Keratinocyte (primary cell): ENCODE data around the gene CAPN15. TPM values are rescaled to one million over a fixed set of nuclear protein-coding genes. Genes with fewer than 3 reads are reported as not detected.
"Not testable (repeated sequence)": the region's sequence is repeated elsewhere in the genome, so short reads cannot be mapped to it uniquely, and the experiment has no call there.

Experiments
- DNase-seq: peaks from one replicate; pipeline ENCODE4 v3.0.0-alpha.2; 2011; ENCODE audit warnings: low read depth, missing footprints, low spot score
- FAIRE-seq: peaks from 2 replicates; lab custom pipeline; 2011; peaks lifted over from hg19 to GRCh38; lab: Jason Lieb, UNC
- H2AFZ ChIP-seq: 2 replicates; pipeline ENCODE4 v1.6.0; 2012; ENCODE audit warnings: low read length, control low read depth, inconsistent platforms; ENCODE audit not compliant: control insufficient read depth
- H3K27ac ChIP-seq: 2 replicates; pipeline ENCODE4 v1.5.1; 2011; ENCODE audit warnings: low read length; ENCODE audit not compliant: control insufficient read depth, insufficient read depth
- H3K27me3 ChIP-seq: 3 replicates; pipeline ENCODE4 v1.6.0; 2011; ENCODE audit warnings: low read length; ENCODE audit not compliant: control insufficient read depth, insufficient read depth; ENCODE audit errors: extremely low read depth
- H3K36me3 ChIP-seq, 2 experiments: 2 replicates in 1 of 2; 3 replicates in 1 of 2; pipeline ENCODE4 v1.5.1; 2011; ENCODE audit warnings: low read length in 2 of 2, mild to moderate bottlenecking in 1 of 2; ENCODE audit not compliant: control insufficient read depth in 2 of 2, insufficient read depth in 2 of 2; ENCODE audit errors: extremely low read depth in 1 of 2
- H3K4me1 ChIP-seq: 3 replicates; pipeline ENCODE4 v1.5.1; 2011; ENCODE audit warnings: low read length; ENCODE audit not compliant: control insufficient read depth, insufficient read depth; ENCODE audit errors: extremely low read depth
- H3K4me2 ChIP-seq: 3 replicates; pipeline ENCODE4 v1.6.0; 2011; ENCODE audit warnings: low read depth, low read length; ENCODE audit not compliant: control insufficient read depth, insufficient read depth; ENCODE audit errors: extremely low read depth
- H3K4me3 ChIP-seq, 3 experiments: fragments of 200-600 bp in 1 of 3; sonication (generic) in 1 of 3; 2 replicates in 2 of 3; 3 replicates in 1 of 3; pipeline ENCODE4 v1.5.1; 2011 to 2016; ENCODE audit warnings: low read length in 3 of 3, mild to moderate bottlenecking in 3 of 3, control low read depth in 2 of 3, inconsistent platforms in 1 of 3, low read depth in 1 of 3, mixed read lengths in 1 of 3, mixed run types in 1 of 3, moderate library complexity in 1 of 3; ENCODE audit not compliant: control insufficient read depth in 2 of 3, insufficient read depth in 2 of 3; ENCODE audit errors: extremely low read depth in 1 of 3
- H3K79me2 ChIP-seq: 2 replicates; pipeline ENCODE4 v1.6.0; 2012; ENCODE audit warnings: low read length; ENCODE audit not compliant: control insufficient read depth, insufficient read depth
- H3K9ac ChIP-seq: 3 replicates; pipeline ENCODE4 v1.6.0; 2011; ENCODE audit warnings: low read length; ENCODE audit not compliant: control insufficient read depth, insufficient read depth; ENCODE audit errors: extremely low read depth
- H3K9me1 ChIP-seq: 3 replicates; pipeline ENCODE4 v1.6.0; 2011; ENCODE audit warnings: low read length; ENCODE audit not compliant: control insufficient read depth, insufficient read depth; ENCODE audit errors: extremely low read depth
- H3K9me3 ChIP-seq: 2 replicates; pipeline ENCODE4 v1.5.1; 2012; ENCODE audit warnings: low read depth, low read length; ENCODE audit not compliant: control insufficient read depth
- H4K20me1 ChIP-seq: 3 replicates; pipeline ENCODE4 v1.6.0; 2011; ENCODE audit warnings: low read length; ENCODE audit not compliant: control insufficient read depth, insufficient read depth; ENCODE audit errors: extremely low read depth
- CTCF ChIP-seq, 3 experiments: IDR thresholded peaks in 1 of 3; conservative IDR thresholded peaks in 1 of 3; optimal IDR thresholded peaks in 1 of 3; 2 replicates in 2 of 3; 3 replicates in 1 of 3; pipeline versions ENCODE3 to v1.5.1; 2011; ENCODE audit warnings: low read length in 3 of 3, mild to moderate bottlenecking in 3 of 3, moderate library complexity in 2 of 3, control low read depth in 1 of 3, inconsistent platforms in 1 of 3; ENCODE audit not compliant: insufficient read depth in 2 of 3; ENCODE audit errors: extremely low read depth in 1 of 3
- EZH2 ChIP-seq: IDR thresholded peaks from one replicate; pipeline ENCODE4 v1.6.1; 2012; ENCODE audit warnings: inconsistent platforms, mild to moderate bottlenecking, low read length, moderate library complexity
- dilution Hi-C: fragments of 300-500 bp; cut with MboI; formaldehyde crosslinking; loops from one replicate; pipeline ENCODE4 v1.7.0; 2020; ENCODE audit warnings: low sequenced_read_pairs; ENCODE audit not compliant: extremely low pct_ligation_motif_present
- polyA plus RNA-seq, 5 experiments: library from polyadenylated mRNA; depleted of rRNA in 3 of 5; stranded (reverse) in 3 of 5; stranded (forward) in 1 of 5; unstranded in 1 of 5; fragments of >200 nt; gene quantifications; 1 replicate in 1 of 5; 2 replicates in 3 of 5; 3 replicates in 1 of 5; pipeline versions ENCODE4 v1.2.1 to v1.2.3, GENCODE V29; 2011 to 2012; ENCODE audit warnings: missing spikeins in 2 of 5, low read depth in 1 of 5, low replicate concordance in 1 of 5

The CAPN15 gene
- polyA plus RNA-seq, 1 donor (not counting 4 experiments of a cell fraction or from before 2014, with no cell fraction given) = 7.9 TPM

DNA sequence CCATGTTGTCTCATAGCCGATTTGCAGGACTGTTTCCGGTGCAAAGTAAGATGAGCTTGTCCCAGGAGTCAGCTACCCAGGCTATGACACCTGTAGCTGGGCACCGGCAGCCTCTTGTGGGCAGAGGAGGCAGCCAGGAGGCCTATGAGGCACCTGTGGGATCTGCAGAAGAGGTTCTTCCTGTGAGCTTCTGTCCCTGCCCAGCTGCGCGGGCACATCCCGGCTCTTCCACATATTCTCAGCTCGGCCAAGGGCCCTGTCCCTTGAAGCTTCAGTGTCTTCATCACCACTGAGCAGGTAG is 21.3 kb upstream of the CAPN15 start:
- no peaks in the 10 kb centered on the region for H3K9me1 ChIP-seq
- no peaks in the 10 kb centered on the region for H3K4me1 ChIP-seq
- no peaks in the 10 kb centered on the region for H3K27me3 ChIP-seq
- no peaks in the 10 kb centered on the region for H3K79me2 ChIP-seq
- TF ChIP-seq EZH2 (no peak), CTCF (optimal IDR thresholded peaks at IDR 0.05 in 1 of 3, IDR thresholded peaks at IDR 0.05 in 1 of 3, conservative IDR thresholded peaks at IDR 0.05 in 1 of 3; ENCODE audit: extremely low read depth in 1 of 3, insufficient read depth in 2 of 3, low read length in 3 of 3) (no peak)
- H3K9ac ChIP-seq = no peak overlapping the region
- H3K36me3 ChIP-seq = peaks cover 5 to 20% of the 10 kb centered on the region in 2 experiments
- H3K4me2 ChIP-seq = no peak overlapping the region
- FAIRE-seq (no peak), DNase-seq (no peak)
- H4K20me1 ChIP-seq = no peaks in the 10 kb centered on the region
- no peak overlapping the region for H2AFZ ChIP-seq
- H3K4me3 ChIP-seq = no peak overlapping the region
- H3K9me3 ChIP-seq = no peaks in the 10 kb centered on the region
- H3K27ac ChIP-seq = no peak overlapping the region
- dilution Hi-C loops = no loop called here

GRCh38 chr16:507527-507926 is 20.0 kb upstream of the CAPN15 start:
- H3K4me1 ChIP-seq, dilution Hi-C loops, H3K9me1 ChIP-seq, DNase-seq, H3K79me2 ChIP-seq, H3K27ac ChIP-seq, H3K9me3 ChIP-seq, H3K4me2 ChIP-seq, H3K27me3 ChIP-seq, H2AFZ ChIP-seq, H3K9ac ChIP-seq, H4K20me1 ChIP-seq, H3K4me3 ChIP-seq, FAIRE-seq: not testable (repeated sequence)
- H3K36me3 ChIP-seq = peaks cover 4 to 20% of the 10 kb centered on the region in 2 experiments

- Histone ChIP-seq H3K79me2 (no peaks in the 10 kb centered on the region), H3K9me3 (no peaks in the 10 kb centered on the region), H3K9me1 (no peaks in the 10 kb centered on the region), H3K4me1 (no peaks in the 10 kb centered on the region), H2AFZ (no peak overlapping the region), H3K36me3 (peaks cover 0 to 20% of the 10 kb centered on the region in 2 experiments), H3K27me3 (no peaks in the 10 kb centered on the region), H3K4me2 (no peak overlapping the region), H3K9ac (no peak overlapping the region), H3K27ac (no peak overlapping the region), H3K4me3 (no peak overlapping the region), H4K20me1 (no peaks in the 10 kb centered on the region)
- DNase-seq = no peak
- dilution Hi-C loops = no loop called here
- TF ChIP-seq EZH2 = no peak
- no peak for TF ChIP-seq CTCF (optimal IDR thresholded peaks at IDR 0.05 in 1 of 3, IDR thresholded peaks at IDR 0.05 in 1 of 3, conservative IDR thresholded peaks at IDR 0.05 in 1 of 3; ENCODE audit: extremely low read depth in 1 of 3, insufficient read depth in 2 of 3, low read length in 3 of 3)
- FAIRE-seq = no peak
These were observed 19.5 kb upstream of the CAPN15 start for GRCh38 chr16:507996-508395.
